GM12878 (cell line): ENCODE data around the gene COL23A1. TPM values are rescaled to one million over a fixed set of nuclear protein-coding genes. Genes with fewer than 3 reads are reported as not detected.
A peak's percentile ranks its signal among the peaks of the same experiment; 100 is the strongest.

ENCODE experiments used
- ATAC-seq: fragments of 200-7000 bp; cut with Tn5 transposase; 3 replicates; pipeline ENCODE4 v1.9.1; 2020; ENCODE audit warnings: mild to moderate bottlenecking, moderate library complexity
- BruUV-seq: library from RNA; stranded (reverse); fragments of 400-500 nt; replicated peaks from 2 replicates; lab custom pipeline; 2021; lab: Mats Ljungman, UMichigan
- CTCF ChIA-PET: fragments of 300-600 bp; sonication (Branson Sonifier 250); formaldehyde crosslinking; extraction: SDS; loops from one replicate; lab custom pipeline; 2021; ENCODE audit warnings: inconsistent platforms; lab: Yijun Ruan, JAX
- POLR2A ChIA-PET: fragments of 350-600 bp; formaldehyde crosslinking; extraction: SDS; loops from one replicate; lab custom pipeline; 2021; ENCODE audit warnings: inconsistent platforms; lab: Charles Lee
- RAD21 ChIA-PET: fragments of 300-600 bp; sonication (Branson Sonifier 250); formaldehyde crosslinking; loops from one replicate; lab custom pipeline; 2023; ENCODE audit warnings: antibody characterized with exemption; ENCODE audit not compliant: unreplicated experiment; lab: Charles Lee
- SMC1A ChIA-PET: fragments of 300-600 bp; sonication (Branson Sonifier 250); formaldehyde crosslinking; loops from one replicate; lab custom pipeline; 2023; ENCODE audit not compliant: unreplicated experiment, uncharacterized antibody; lab: Charles Lee
- DNase-seq: peaks from one replicate; pipeline ENCODE4 v3.0.0-alpha.2; 2011; ENCODE audit warnings: low read depth, low spot score
- FAIRE-seq: peaks from 3 replicates; lab custom pipeline; 2011; peaks lifted over from hg19 to GRCh38; lab: Jason Lieb, UNC
- H2AFZ ChIP-seq: 2 replicates; pipeline ENCODE4 v1.6.0; 2011; ENCODE audit warnings: low read depth, low read length, control low read depth; ENCODE audit not compliant: control insufficient read depth
- H3K27ac ChIP-seq: 2 replicates; pipeline ENCODE4 v1.5.1; 2011; ENCODE audit warnings: control low read depth; ENCODE audit not compliant: control insufficient read depth, insufficient read depth
- H3K27me3 ChIP-seq, 2 experiments: replicated peaks in 1 of 2; 2 replicates each; pipeline versions ENCODE4 v1.6.0 to v1.6.1; 2011; ENCODE audit warnings: low read length in 1 of 2; ENCODE audit not compliant: control insufficient read depth in 2 of 2, insufficient read depth in 2 of 2
- H3K36me3 ChIP-seq, 2 experiments: 2 replicates each; pipeline ENCODE4 v1.5.1; 2011; ENCODE audit warnings: low read length in 1 of 2; ENCODE audit not compliant: control insufficient read depth in 2 of 2, insufficient read depth in 2 of 2
- H3K4me1 ChIP-seq: 2 replicates; pipeline ENCODE4 v1.6.1; 2011; ENCODE audit warnings: mild to moderate bottlenecking, low read length, moderate library complexity, mixed read lengths; ENCODE audit not compliant: control insufficient read depth, insufficient read depth
- H3K4me2 ChIP-seq: 2 replicates; pipeline ENCODE4 v1.6.0; 2011; ENCODE audit warnings: control low read depth; ENCODE audit not compliant: control insufficient read depth, insufficient read depth
- H3K4me3 ChIP-seq: fragments of 200-600 bp; sonication (generic); 2 replicates; pipeline ENCODE4 v1.5.1; 2016
- H3K79me2 ChIP-seq: 2 replicates; pipeline ENCODE4 v1.6.0; 2011; ENCODE audit warnings: low read length; ENCODE audit not compliant: control insufficient read depth, insufficient read depth
- H3K9ac ChIP-seq: 2 replicates; pipeline ENCODE4 v1.8.0; 2011; ENCODE audit warnings: low read length, control low read depth, mixed read lengths; ENCODE audit not compliant: control insufficient read depth, insufficient read depth
- H3K9me3 ChIP-seq: replicated peaks from 3 replicates; pipeline ENCODE4 v1.5.1; 2011; ENCODE audit warnings: mild to moderate bottlenecking, low read length; ENCODE audit not compliant: control insufficient read depth, insufficient read depth
- H4K20me1 ChIP-seq: 2 replicates; pipeline ENCODE4 v1.6.0; 2011; ENCODE audit not compliant: control insufficient read depth, insufficient read depth
- BHLHE40 ChIP-seq, 2 experiments: fragments of 450-650 bp in 1 of 2; IDR thresholded peaks; 2 replicates each; pipeline ENCODE4 v1.6.1; 2011 to 2017; ENCODE audit warnings: low read depth in 2 of 2, borderline replicate concordance in 1 of 2, improper control_type of control experiment in 1 of 2, low read length in 1 of 2, mild to moderate bottlenecking in 1 of 2
- CBX5 ChIP-seq: sonication (generic); IDR thresholded peaks from 2 replicates; pipeline ENCODE4 v1.6.1; 2016; ENCODE audit warnings: low read depth, moderate library complexity, mild to moderate bottlenecking, inconsistent platforms
- HCFC1 ChIP-seq: fragments of 150-350 bp; IDR thresholded peaks from 2 replicates; pipeline ENCODE4 v1.6.1; 2014; ENCODE audit warnings: low read length
- MEF2B ChIP-seq: fragments of 450-650 bp; IDR thresholded peaks from 2 replicates; pipeline ENCODE4 v1.6.1; 2018; ENCODE audit warnings: mild to moderate bottlenecking, moderate library complexity; ENCODE audit not compliant: partially characterized antibody, poor library complexity, severe bottlenecking
- MYC ChIP-seq: IDR thresholded peaks from 2 replicates; pipeline ENCODE4 v1.6.1; 2011; ENCODE audit warnings: mild to moderate bottlenecking, low read length, moderate library complexity, inconsistent platforms; ENCODE audit not compliant: insufficient read depth, insufficient replicate concordance, insufficient read length, severe bottlenecking
- RB1 ChIP-seq: fragments of 450-650 bp; formaldehyde crosslinking; IDR thresholded peaks from 2 replicates; pipeline ENCODE4 v1.6.1; 2017; ENCODE audit warnings: mild to moderate bottlenecking, borderline replicate concordance
- STAT3 ChIP-seq: IDR thresholded peaks from 2 replicates; pipeline ENCODE4 v1.6.1; 2011; ENCODE audit warnings: low read depth, low read length, improper control_type of control experiment
- YY1 ChIP-seq: IDR thresholded peaks from 2 replicates; pipeline ENCODE4 v1.6.1; 2011; ENCODE audit warnings: low read depth, mild to moderate bottlenecking, low read length
- WGBS: methylation state at CpG from one replicate; pipeline ENCODE4 v1.1.6; 2016; ENCODE audit warnings: low lambda C conversion rate; ENCODE audit not compliant: insufficient replicate concordance, insufficient coverage; ENCODE audit errors: missing lambda C conversion rate; 5-methylcytosine and 5-hydroxymethylcytosine counted together
- in situ Hi-C: fragments of 300-500 bp; cut with MboI; formaldehyde crosslinking; loops from 9 replicates; pipeline ENCODE4 v1.14.3; 2018; ENCODE audit warnings: mixed read lengths
- intact Hi-C: fragments of 100-400 bp; cut with micrococcal nuclease; formaldehyde crosslinking; loops from one replicate; pipeline ENCODE4 v1.14.2; 2022; ENCODE audit not compliant: unreplicated experiment
- polyA plus RNA-seq, 11 experiments: library from polyadenylated mRNA; depleted of rRNA in 4 of 11; unstranded in 6 of 11; stranded (reverse) in 5 of 11; fragments of >200 nt; fragmentation: Nextera tagmentation in 4 of 11; fragmentation: Illumina TruSeq in 1 of 11; extraction: Ambion mirVana in 4 of 11; extraction: Trizol in 1 of 11; gene quantifications; 1 replicate in 1 of 11; 2 replicates in 10 of 11; pipeline versions ENCODE4 v1.2.1 to v1.2.3, GENCODE V29; 2011 to 2016; ENCODE audit warnings: inconsistent platforms in 2 of 11, missing spikeins in 2 of 11, low read depth in 1 of 11
- total RNA-seq, 4 experiments: library from RNA; depleted of rRNA in 3 of 4; stranded (reverse); fragments of >200 nt in 3 of 4; fragmentation: Illumina TruSeq in 1 of 4; extraction: Trizol in 1 of 4; gene quantifications; 2 replicates each; pipeline versions ENCODE4 v1.2.1 to v1.2.3, GENCODE V29; 2013 to 2021

The COL23A1 gene
- total and polyA plus RNA-seq, 10 of the 15 experiments (the other 5 are each of a cell fraction or from before 2014, with no cell fraction given) = 0.03 to 0.83 (median 0.09) TPM; not detected in 5

DNA sequence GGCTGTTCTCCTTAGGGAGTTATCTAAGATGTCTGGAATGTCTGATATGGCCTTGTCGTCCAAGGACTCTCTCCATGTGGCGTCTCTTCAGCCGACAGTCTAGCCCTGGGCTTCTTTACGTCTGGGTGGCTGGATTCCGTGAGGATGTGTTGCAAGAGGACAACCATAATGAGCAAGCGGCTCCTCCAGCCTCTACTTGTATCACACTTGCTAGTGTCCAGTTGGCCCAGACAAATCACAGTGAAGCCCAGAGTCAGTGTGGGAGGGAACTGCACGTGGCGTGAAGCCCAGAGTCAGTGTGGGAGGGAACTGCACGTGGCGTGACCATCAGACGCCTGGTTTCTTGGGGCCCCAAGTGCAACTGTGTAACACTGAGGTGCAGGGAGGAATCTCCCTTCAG lies 61.1 kb downstream of the COL23A1 start:
- 28% methylated on average over 11 of the region's 11 CpGs for WGBS
- H3K9ac ChIP-seq = no peak overlapping the region
- H3K4me3 ChIP-seq = no peak overlapping the region
- CTCF ChIA-PET = no interaction called here
- FAIRE-seq (no peak), DNase-seq (no peak), ATAC-seq (no peak)
- intact Hi-C loops (no loop called here), in situ Hi-C loops (no loop called here)
- H2AFZ ChIP-seq = no peak overlapping the region
- SMC1A ChIA-PET = no interaction called here
- H3K4me1 ChIP-seq = no peaks in the 10 kb centered on the region
- H3K4me2 ChIP-seq = no peak overlapping the region
- TF ChIP-seq HCFC1 (no peak), BHLHE40 (IDR thresholded peaks at IDR 0.05; ENCODE audit: borderline replicate concordance in 1 of 2, low read depth in 2 of 2, low read length in 1 of 2) (peak in 1 of 2 experiments; percentile 73; a peak in 2 of 4 replicates)
- POLR2A ChIA-PET = no interaction called here
- H3K27ac ChIP-seq = no peak overlapping the region
- H4K20me1 ChIP-seq = no peaks in the 10 kb centered on the region
- no peaks in the 10 kb centered on the region for H3K27me3 ChIP-seq
- H3K79me2 ChIP-seq = no peaks in the 10 kb centered on the region
- no peaks in the 10 kb centered on the region for H3K36me3 ChIP-seq
- RAD21 ChIA-PET = no interaction called here
- BruUV-seq = no TSS peak
- H3K9me3 ChIP-seq = no peaks in the 10 kb centered on the region

DNA sequence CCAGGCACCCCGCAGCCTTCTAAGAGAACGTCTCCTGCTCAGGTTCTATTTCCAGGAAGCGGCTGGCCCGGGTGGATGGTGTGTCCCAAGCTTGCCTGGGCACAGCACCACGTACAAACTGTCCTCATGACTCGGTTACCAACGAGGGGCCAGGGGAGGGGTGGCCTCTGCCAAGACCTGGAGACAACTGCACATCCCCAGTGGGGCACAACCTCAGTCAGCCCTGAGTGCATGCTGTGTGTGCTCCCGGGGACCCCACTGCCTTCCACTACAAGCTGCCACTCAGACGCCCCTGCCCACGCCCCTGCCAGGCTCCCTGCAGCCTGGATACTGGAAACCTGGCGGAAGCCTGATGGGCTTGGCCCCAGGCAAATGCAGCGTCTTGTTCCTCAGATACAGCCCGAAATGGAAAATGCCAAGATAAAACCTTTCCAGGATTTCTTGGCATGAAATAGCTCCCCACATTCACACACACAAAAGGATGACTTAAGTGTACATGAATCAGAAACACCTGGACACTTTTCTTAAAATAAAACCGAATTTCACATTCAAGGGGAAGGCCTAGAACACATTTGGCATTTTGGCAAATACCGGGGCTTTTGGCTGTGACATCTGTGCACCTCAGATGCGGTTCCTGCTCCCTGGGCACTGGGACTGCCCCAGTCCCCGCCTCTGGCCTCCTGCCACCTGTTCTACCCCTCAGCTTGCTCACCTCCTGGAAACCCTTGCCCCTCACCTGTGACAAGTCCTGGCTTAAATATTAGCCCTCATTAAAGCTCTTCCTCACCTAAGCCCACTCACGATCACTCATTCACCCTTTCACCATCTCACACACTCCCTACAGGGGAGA lies 62.5 kb downstream of the COL23A1 start:
- DNase-seq (no peak), ATAC-seq (no peak), FAIRE-seq (no peak)
- Histone ChIP-seq H3K27me3 (no peaks in the 10 kb centered on the region), H4K20me1 (no peaks in the 10 kb centered on the region), H3K27ac (no peak overlapping the region), H3K4me2 (no peak overlapping the region), H3K9me3 (no peaks in the 10 kb centered on the region), H3K4me1 (no peaks in the 10 kb centered on the region), H3K9ac (no peak overlapping the region), H3K4me3 (no peak overlapping the region), H3K79me2 (no peaks in the 10 kb centered on the region), H2AFZ (no peak overlapping the region), H3K36me3 (no peaks in the 10 kb centered on the region)
- SMC1A ChIA-PET = no interaction called here
- CTCF ChIA-PET = no interaction called here
- in situ Hi-C loops (no loop called here), intact Hi-C loops (no loop called here)
- POLR2A ChIA-PET = no interaction called here
- 21% methylated on average over 18 of the region's 18 CpGs for WGBS
- RAD21 ChIA-PET = no interaction called here
- TF ChIP-seq YY1 (no peak), MYC (no peak), STAT3 (no peak), RB1 (no peak), MEF2B (no peak), CBX5 (no peak)
- TF ChIP-seq, all 136 proteins: peak for 0
- BruUV-seq = no TSS peak
